Gastroesophageal sphincter (tissue), 4 donors: ENCODE measurements around the gene CHRNA7. TPM values are rescaled to one million over a fixed set of nuclear protein-coding genes. Genes with fewer than 3 reads are reported as not detected.
A peak's percentile ranks its signal among the peaks of the same experiment; 100 is the strongest.

Experiments
- ATAC-seq: fragments of 150-250 bp; one replicate; pipeline ENCODE4 v1.9.1; 2016; ENCODE audit warnings: mild to moderate bottlenecking, moderate library complexity
- H3K27ac ChIP-seq, 4 donors: fragments of 200-600 bp; sonication (generic) in 3 of 4; 1 replicate in 3 of 4; 2 replicates in 1 of 4; pipeline ENCODE4 v1.5.1; 2016 to 2019
- H3K27me3 ChIP-seq: fragments of 200-600 bp; sonication (generic); one replicate; pipeline ENCODE4 v1.5.1; 2019
- H3K36me3 ChIP-seq, 2 donors: fragments of 200-600 bp; sonication (generic); one replicate each; pipeline ENCODE4 v1.5.1; 2019; ENCODE audit warnings: control low read depth in 1 of 2
- H3K4me1 ChIP-seq, 3 donors: fragments of 200-600 bp; sonication (generic); 1 replicate in 2 of 3; 2 replicates in 1 of 3; pipeline ENCODE4 v1.5.1; 2016 to 2019; ENCODE audit warnings: control low read depth in 2 of 3
- H3K4me3 ChIP-seq, 2 donors: fragments of 200-600 bp; sonication (generic); one replicate each; pipeline ENCODE4 v1.5.1; 2019; ENCODE audit warnings: mild to moderate bottlenecking in 1 of 2, moderate library complexity in 1 of 2
- H3K9me3 ChIP-seq, 3 donors: fragments of 200-600 bp; sonication (generic); one replicate each; pipeline ENCODE4 v1.5.1; 2017 to 2019; ENCODE audit warnings: control low read depth in 2 of 3
- CTCF ChIP-seq, 4 experiments: fragments of 200-600 bp in 2 of 4; fragments of 450-650 bp in 2 of 4; sonication (generic) in 1 of 4; IDR thresholded peaks; one replicate each; pipeline ENCODE4 v1.5.1; 2017 to 2019; ENCODE audit warnings: antibody characterized with exemption in 4 of 4, mild to moderate bottlenecking in 2 of 4, moderate library complexity in 2 of 4
- EP300 ChIP-seq: sonication (generic); formaldehyde crosslinking; IDR thresholded peaks from one replicate; pipeline ENCODE4 v1.6.1; 2017; ENCODE audit warnings: antibody characterized with exemption, mild to moderate bottlenecking
- POLR2A ChIP-seq, 2 donors: fragments of 450-650 bp; IDR thresholded peaks; one replicate each; pipeline ENCODE4 v1.6.1; 2017; ENCODE audit warnings: antibody characterized with exemption in 2 of 2, mild to moderate bottlenecking in 2 of 2, moderate library complexity in 1 of 2
- POLR2AphosphoS5 ChIP-seq: sonication (generic); formaldehyde crosslinking; IDR thresholded peaks from one replicate; pipeline ENCODE4 v1.6.1; 2017; ENCODE audit warnings: antibody characterized with exemption
- WGBS, 2 donors: methylation state at CpG; one replicate each; pipeline ENCODE4 v1.1.5; 2018; ENCODE audit warnings: low coverage in 1 of 2; 5-methylcytosine and 5-hydroxymethylcytosine counted together
- total RNA-seq, 4 donors: library from RNA; depleted of rRNA; stranded (reverse); fragments of >200 nt; gene quantifications; one replicate each; pipeline ENCODE4 v1.1.0, GENCODE V29; 2016

CHRNA7 gene
- total RNA-seq, 4 donors from 2014 or later, result 0.13 to 2.5 (median 1.0) TPM

- Histone ChIP-seq H3K9me3 (no peaks in the 10 kb centered on the region), H3K36me3 (no peaks in the 10 kb centered on the region), H3K4me3 (peak overlapping the region; percentile 52 to 61), H3K4me1 (peaks cover 0 to 22% (median 6%) of the 10 kb centered on the region in 3 donors), H3K27ac (no peak overlapping the region), H3K27me3 (peaks cover 69% of the 10 kb centered on the region)
- TF ChIP-seq EP300 (no peak), CTCF (IDR thresholded peaks at IDR 0.05) (peak in 3 of 4 experiments; percentile 11 to 54 (median 13))
- ATAC-seq, result peak; percentile 53
- WGBS, 2 donors, result 0% methylated on average over 4 of the region's 16 CpGs; no CpG with 5 or more reads in 1 of the 2 donors
Observed at GRCh38 chr15:32029409-32029861, 880 bp upstream of the CHRNA7 start.

- Histone ChIP-seq H3K27me3 (peaks cover 61% of the 10 kb centered on the region), H3K4me3 (peak overlapping the region; percentile 52 to 61), H3K9me3 (no peaks in the 10 kb centered on the region), H3K27ac (peak overlapping the region in 3 of 4 donors; percentile 25 to 63 (median 62)), H3K4me1 (peaks cover 0 to 22% (median 6%) of the 10 kb centered on the region in 3 donors), H3K36me3 (no peaks in the 10 kb centered on the region)
- ATAC-seq, result no peak
- TF ChIP-seq POLR2A (IDR thresholded peaks at IDR 0.05), result no peak
- no peak for TF ChIP-seq POLR2AphosphoS5
- TF ChIP-seq CTCF (IDR thresholded peaks at IDR 0.05), result no peak
- TF ChIP-seq EP300, result no peak
- WGBS, 2 donors, result 3% methylated on average over 6 of the region's 21 CpGs; no CpG with 5 or more reads in 1 of the 2 donors
Observed at GRCh38 chr15:32030795-32031194, 480 bp downstream of the CHRNA7 start.

GRCh38 chr15:32033186-32033890 lies 3.0 kb downstream of the CHRNA7 start:
- no peak overlapping the region for H3K4me3 ChIP-seq
- 47 to 60% methylated on average over 5 of the region's 5 CpGs for WGBS, 2 donors
- TF ChIP-seq POLR2A (IDR thresholded peaks at IDR 0.05) (no peak), POLR2AphosphoS5 (no peak), CTCF (IDR thresholded peaks at IDR 0.05) (no peak), EP300 (no peak)
- no peaks in the 10 kb centered on the region for H3K36me3 ChIP-seq
- H3K27me3 ChIP-seq, result peaks cover 43% of the 10 kb centered on the region
- H3K9me3 ChIP-seq, result no peaks in the 10 kb centered on the region
- ATAC-seq, result no peak
- H3K4me1 ChIP-seq, result peaks cover 0 to 22% (median 6%) of the 10 kb centered on the region in 3 donors
- H3K27ac ChIP-seq, result no peak overlapping the region

- peaks cover 0 to 21% (median 6%) of the 10 kb centered on the region in 3 donors for H3K4me1 ChIP-seq
- peaks cover 35% of the 10 kb centered on the region for H3K27me3 ChIP-seq
- no peak for ATAC-seq
- no peaks in the 10 kb centered on the region for H3K36me3 ChIP-seq
- no peaks in the 10 kb centered on the region for H3K9me3 ChIP-seq
- no peak overlapping the region for H3K27ac ChIP-seq
- H3K4me3 ChIP-seq, result no peak overlapping the region
- TF ChIP-seq POLR2AphosphoS5, result no peak
- TF ChIP-seq POLR2A (IDR thresholded peaks at IDR 0.05), result no peak
- no peak for TF ChIP-seq CTCF (IDR thresholded peaks at IDR 0.05)
Observed at GRCh38 chr15:32034106-32034505, 3.8 kb downstream of the CHRNA7 start.

GRCh38 chr15:32035285-32035684 lies 5.0 kb downstream of the CHRNA7 start:
- no peak for TF ChIP-seq EP300

More at GRCh38 chr15:32035285-32035684, 5.0 kb downstream of the CHRNA7 start:
- ATAC-seq, result no peak
- no peaks in the 10 kb centered on the region for H3K9me3 ChIP-seq
- H3K36me3 ChIP-seq, result no peaks in the 10 kb centered on the region
- no peak overlapping the region for H3K4me3 ChIP-seq
- H3K27ac ChIP-seq, result no peak overlapping the region
- 54 to 77% methylated on average over 2 of the region's 2 CpGs for WGBS, 2 donors
- peaks cover 24% of the 10 kb centered on the region for H3K27me3 ChIP-seq
- H3K4me1 ChIP-seq, result peaks cover 0 to 10% (median 6%) of the 10 kb centered on the region in 3 donors
